Endothelial cell of umbilical vein (primary cell): ENCODE data around the gene UBE2D2. TPM values are rescaled to one million over a fixed set of nuclear protein-coding genes. Genes with fewer than 3 reads are reported as not detected.

Experiments used
- BruUV-seq: library from RNA; stranded (reverse); fragments of 400-500 nt; replicated peaks from 2 replicates; lab custom pipeline; 2021; lab: Mats Ljungman, UMichigan
- CTCF ChIA-PET: fragments of 300-600, 350-600 bp; sonication (Branson Sonifier 250); formaldehyde crosslinking; loops from one replicate; lab custom pipeline; 2021; ENCODE audit warnings: antibody characterized with exemption, inconsistent platforms; lab: Charles Lee
- POLR2A ChIA-PET: fragments of 300-600, 350-600 bp; sonication (Branson Sonifier 250); formaldehyde crosslinking; loops from one replicate; lab custom pipeline; 2021; ENCODE audit warnings: antibody characterized with exemption, inconsistent platforms; lab: Charles Lee
- DNase-seq: peaks from one replicate; pipeline ENCODE4 v3.0.0-alpha.2; 2011; ENCODE audit warnings: low read depth, low spot score
- FAIRE-seq: peaks from 2 replicates; lab custom pipeline; 2011; peaks lifted over from hg19 to GRCh38; lab: Jason Lieb, UNC
- H2AFZ ChIP-seq: 2 replicates; pipeline ENCODE4 v1.6.0; 2012; ENCODE audit warnings: low read depth, low read length, control low read depth, inconsistent platforms
- H3K27ac ChIP-seq: 2 replicates; pipeline ENCODE4 v1.5.1; 2011; ENCODE audit warnings: low read depth, mild to moderate bottlenecking, control low read depth, low read length, moderate library complexity; ENCODE audit not compliant: insufficient read depth
- H3K27me3 ChIP-seq, 2 experiments: 2 replicates each; pipeline versions ENCODE4 v1.6.0 to v1.6.1; 2011; ENCODE audit warnings: low read length in 2 of 2, mixed read lengths in 1 of 2; ENCODE audit not compliant: control insufficient read depth in 2 of 2, insufficient read depth in 2 of 2
- H3K36me3 ChIP-seq, 2 experiments: 2 replicates in 1 of 2; 3 replicates in 1 of 2; pipeline ENCODE4 v1.5.1; 2011; ENCODE audit warnings: low read length in 2 of 2, mild to moderate bottlenecking in 1 of 2, moderate library complexity in 1 of 2; ENCODE audit not compliant: control insufficient read depth in 2 of 2, insufficient read depth in 2 of 2; ENCODE audit errors: extremely low read depth in 1 of 2
- H3K4me1 ChIP-seq: 3 replicates; pipeline ENCODE4 v1.5.1; 2011; ENCODE audit warnings: mild to moderate bottlenecking, low read length; ENCODE audit not compliant: control insufficient read depth, insufficient read depth; ENCODE audit errors: extremely low read depth
- H3K4me2 ChIP-seq: 2 replicates; pipeline ENCODE4 v1.6.1; 2011; ENCODE audit warnings: low read length, control low read depth, mixed read lengths; ENCODE audit not compliant: insufficient read depth
- H3K4me3 ChIP-seq, 3 experiments: fragments of 200-600 bp in 1 of 3; sonication (generic), shearing (Covaris generic) in 1 of 3; replicated peaks in 1 of 3; 2 replicates each; pipeline ENCODE4 v1.5.1; 2011 to 2016; ENCODE audit warnings: control low read depth in 3 of 3, low read length in 3 of 3, mild to moderate bottlenecking in 2 of 3, inconsistent platforms in 1 of 3, low read depth in 1 of 3, moderate library complexity in 1 of 3; ENCODE audit not compliant: insufficient read depth in 1 of 3
- H3K79me2 ChIP-seq: 2 replicates; pipeline ENCODE4 v1.6.0; 2012; ENCODE audit warnings: low read length, inconsistent platforms; ENCODE audit not compliant: control insufficient read depth, insufficient read depth
- H3K9ac ChIP-seq: replicated peaks from 2 replicates; pipeline ENCODE3; 2011; ENCODE audit warnings: low read length, control low read depth; ENCODE audit not compliant: insufficient read depth; ENCODE audit errors: extremely low read depth
- H3K9me1 ChIP-seq: replicated peaks from 3 replicates; pipeline ENCODE4 v1.6.0; 2011; ENCODE audit warnings: mild to moderate bottlenecking, low read length; ENCODE audit not compliant: control insufficient read depth, insufficient read depth; ENCODE audit errors: extremely low read depth
- H3K9me3 ChIP-seq: replicated peaks from 2 replicates; pipeline ENCODE4 v1.5.1; 2012; ENCODE audit warnings: low read length, inconsistent platforms; ENCODE audit not compliant: control insufficient read depth, insufficient read depth
- H4K20me1 ChIP-seq: replicated peaks from 2 replicates; pipeline ENCODE3; 2011; ENCODE audit warnings: mild to moderate bottlenecking, low read length; ENCODE audit not compliant: control insufficient read depth, insufficient read depth; ENCODE audit errors: extremely low read depth
- EZH2 ChIP-seq: IDR thresholded peaks from 2 replicates; pipeline ENCODE4 v1.6.1; 2012; ENCODE audit warnings: borderline replicate concordance, low read depth, mild to moderate bottlenecking, moderate library complexity, low read length, inconsistent platforms; ENCODE audit not compliant: severe bottlenecking
- FOS ChIP-seq: IDR thresholded peaks from 2 replicates; pipeline ENCODE4 v1.6.1; 2011; ENCODE audit warnings: mild to moderate bottlenecking, low read length, moderate library complexity, borderline replicate concordance; ENCODE audit not compliant: insufficient read depth
- GATA2 ChIP-seq: IDR thresholded peaks from 2 replicates; pipeline ENCODE4 v1.7.0; 2011; ENCODE audit warnings: low read depth, mild to moderate bottlenecking, moderate library complexity, mixed read lengths, low read length; ENCODE audit not compliant: insufficient read length, insufficient read depth
- JUN ChIP-seq: IDR thresholded peaks from 2 replicates; pipeline ENCODE4 v1.6.1; 2011; ENCODE audit warnings: borderline replicate concordance, low read depth; ENCODE audit not compliant: insufficient read length, insufficient read depth
- MYC ChIP-seq: IDR thresholded peaks from one replicate; pipeline ENCODE4 v1.6.1; 2011; ENCODE audit warnings: mild to moderate bottlenecking, low read depth, low read length
- POLR2A ChIP-seq: IDR thresholded peaks from 2 replicates; pipeline ENCODE4 v1.6.1; 2012; ENCODE audit warnings: low read depth, mild to moderate bottlenecking, control low read depth, low read length
- POLR2AphosphoS5 ChIP-seq: IDR thresholded peaks from 2 replicates; pipeline ENCODE4 v1.6.1; 2012; ENCODE audit warnings: low read depth, mild to moderate bottlenecking, control low read depth, low read length, moderate library complexity; ENCODE audit not compliant: insufficient read depth
- dilution Hi-C: fragments of 300-500 bp; cut with MboI; formaldehyde crosslinking; loops from one replicate; pipeline ENCODE4 v1.15.0; 2019; ENCODE audit warnings: low sequenced_read_pairs; ENCODE audit not compliant: extremely low pct_ligation_motif_present
- intact Hi-C: fragments of 100-400 bp; cut with micrococcal nuclease; formaldehyde crosslinking; loops from one replicate; pipeline ENCODE4 v1.10.0; 2022
- polyA plus RNA-seq, 4 experiments: library from polyadenylated mRNA; depleted of rRNA in 3 of 4; stranded (reverse) in 3 of 4; unstranded in 1 of 4; fragments of >200 nt; gene quantifications; 2 replicates each; pipeline versions ENCODE4 v1.2.1 to v1.2.3, GENCODE V29; 2011 to 2012; ENCODE audit warnings: missing spikeins in 1 of 4
- total RNA-seq: library from RNA; stranded (reverse); gene quantifications from 2 replicates; pipeline ENCODE4 v1.2.3, GENCODE V29; 2021
- TF ChIP-seq, protein P1 (sequence below), 2 donors: IDR thresholded peaks; 1 replicate in 1 of 2; 2 replicates in 1 of 2; pipeline ENCODE4 v1.5.1; 2011; ENCODE audit warnings: low read length in 2 of 2, mild to moderate bottlenecking in 2 of 2, moderate library complexity in 2 of 2, control low read depth in 1 of 2, inconsistent platforms in 1 of 2, low read depth in 1 of 2; ENCODE audit not compliant: insufficient read depth in 1 of 2; ENCODE audit errors: extremely low read depth in 1 of 2
- TF ChIP-seq, protein P2 (sequence below): IDR thresholded peaks from 2 replicates; pipeline ENCODE4 v1.6.1; 2011; ENCODE audit not compliant: insufficient read depth, insufficient read length

The UBE2D2 gene
- total and polyA plus RNA-seq, 2 donors (not counting 3 experiments of a cell fraction or from before 2014, with no cell fraction given) = 45.0 to 156 TPM

GRCh38 chr5:139663207-139664085 is 102.3 kb downstream of the UBE2D2 start:
- H3K36me3 ChIP-seq = no peaks in the 10 kb centered on the region
- H3K4me2 ChIP-seq = no peak overlapping the region
- dilution Hi-C loops (no loop called here), intact Hi-C loops (no loop called here)
- no peak overlapping the region for H3K4me3 ChIP-seq
- DNase-seq (no peak), FAIRE-seq (no peak)
- H3K4me1 ChIP-seq = peaks cover 41% of the 10 kb centered on the region
- no TSS peak for BruUV-seq
- TF ChIP-seq FOS = no peak
- TF ChIP-seq GATA2 = no peak
- no peak for TF ChIP-seq POLR2A
- TF ChIP-seq, protein P1, sequence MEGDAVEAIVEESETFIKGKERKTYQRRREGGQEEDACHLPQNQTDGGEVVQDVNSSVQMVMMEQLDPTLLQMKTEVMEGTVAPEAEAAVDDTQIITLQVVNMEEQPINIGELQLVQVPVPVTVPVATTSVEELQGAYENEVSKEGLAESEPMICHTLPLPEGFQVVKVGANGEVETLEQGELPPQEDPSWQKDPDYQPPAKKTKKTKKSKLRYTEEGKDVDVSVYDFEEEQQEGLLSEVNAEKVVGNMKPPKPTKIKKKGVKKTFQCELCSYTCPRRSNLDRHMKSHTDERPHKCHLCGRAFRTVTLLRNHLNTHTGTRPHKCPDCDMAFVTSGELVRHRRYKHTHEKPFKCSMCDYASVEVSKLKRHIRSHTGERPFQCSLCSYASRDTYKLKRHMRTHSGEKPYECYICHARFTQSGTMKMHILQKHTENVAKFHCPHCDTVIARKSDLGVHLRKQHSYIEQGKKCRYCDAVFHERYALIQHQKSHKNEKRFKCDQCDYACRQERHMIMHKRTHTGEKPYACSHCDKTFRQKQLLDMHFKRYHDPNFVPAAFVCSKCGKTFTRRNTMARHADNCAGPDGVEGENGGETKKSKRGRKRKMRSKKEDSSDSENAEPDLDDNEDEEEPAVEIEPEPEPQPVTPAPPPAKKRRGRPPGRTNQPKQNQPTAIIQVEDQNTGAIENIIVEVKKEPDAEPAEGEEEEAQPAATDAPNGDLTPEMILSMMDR (IDR thresholded peaks at IDR 0.05; ENCODE audit: extremely low read depth in 1 of 2, insufficient read depth in 1 of 2, low read depth in 1 of 2, low read length in 2 of 2) = no peak
- TF ChIP-seq, protein P2, sequence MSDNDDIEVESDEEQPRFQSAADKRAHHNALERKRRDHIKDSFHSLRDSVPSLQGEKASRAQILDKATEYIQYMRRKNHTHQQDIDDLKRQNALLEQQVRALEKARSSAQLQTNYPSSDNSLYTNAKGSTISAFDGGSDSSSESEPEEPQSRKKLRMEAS = no peak
- TF ChIP-seq POLR2AphosphoS5 = no peak
- no peak for TF ChIP-seq EZH2
- no peak for TF ChIP-seq MYC
- TF ChIP-seq JUN = no peak
- H3K9me3 ChIP-seq = no peaks in the 10 kb centered on the region
- ChIA-PET CTCF (no interaction called here), POLR2A (no interaction called here)
- no peak overlapping the region for H3K9ac ChIP-seq
- no peaks in the 10 kb centered on the region for H3K9me1 ChIP-seq
- H4K20me1 ChIP-seq = no peaks in the 10 kb centered on the region
- no peaks in the 10 kb centered on the region for H3K79me2 ChIP-seq
- no peak overlapping the region for H2AFZ ChIP-seq
- no peak overlapping the region for H3K27ac ChIP-seq
- H3K27me3 ChIP-seq = no peaks in the 10 kb centered on the region
